Right atrium auricular region (tissue), 2 donors: Measurements from ENCODE around the gene AGBL4. TPM values are rescaled to one million over a fixed set of nuclear protein-coding genes. Genes with fewer than 3 reads are reported as not detected.

Experiments
- DNase-seq: peaks from one replicate; pipeline ENCODE4 v3.0.0-alpha.2; 2019; ENCODE audit warnings: low spot score
- H3K27ac ChIP-seq, 2 donors: fragments of 200-600 bp; sonication (generic); 1 replicate in 1 of 2; 2 replicates in 1 of 2; pipeline ENCODE4 v1.5.1; 2016 to 2019
- H3K27me3 ChIP-seq, 2 donors: fragments of 200-600 bp; sonication (generic); one replicate each; pipeline versions ENCODE4 v1.5.1 to v1.6.0; 2017 to 2019
- H3K36me3 ChIP-seq: fragments of 200-600 bp; sonication (generic); one replicate; pipeline ENCODE4 v1.5.1; 2016
- H3K4me1 ChIP-seq, 2 donors: fragments of 200-600 bp; sonication (generic); one replicate each; pipeline versions ENCODE4 v1.5.1 to v1.6.0; 2017 to 2019
- H3K4me3 ChIP-seq, 2 donors: fragments of 200-600 bp; sonication (generic); 1 replicate in 1 of 2; 2 replicates in 1 of 2; pipeline ENCODE4 v1.5.1; 2017 to 2019; ENCODE audit warnings: mild to moderate bottlenecking in 1 of 2, moderate library complexity in 1 of 2
- H3K9me3 ChIP-seq, 2 donors: fragments of 200-600 bp; sonication (generic); one replicate each; pipeline ENCODE4 v1.5.1; 2019
- total RNA-seq, 2 donors: library from RNA; depleted of rRNA; stranded (reverse); fragments of >200 nt; gene quantifications; one replicate each; pipeline ENCODE4 v1.1.0, GENCODE V29; 2016
- TF ChIP-seq, protein P1 (sequence below), 2 donors: fragments of 200-600 bp; sonication (generic); IDR thresholded peaks; one replicate each; pipeline ENCODE4 v1.5.1; 2019; ENCODE audit warnings: antibody characterized with exemption in 2 of 2

Gene AGBL4
- total RNA-seq, 2 donors from 2014 or later, result 0.94 to 1.7 TPM

DNA sequence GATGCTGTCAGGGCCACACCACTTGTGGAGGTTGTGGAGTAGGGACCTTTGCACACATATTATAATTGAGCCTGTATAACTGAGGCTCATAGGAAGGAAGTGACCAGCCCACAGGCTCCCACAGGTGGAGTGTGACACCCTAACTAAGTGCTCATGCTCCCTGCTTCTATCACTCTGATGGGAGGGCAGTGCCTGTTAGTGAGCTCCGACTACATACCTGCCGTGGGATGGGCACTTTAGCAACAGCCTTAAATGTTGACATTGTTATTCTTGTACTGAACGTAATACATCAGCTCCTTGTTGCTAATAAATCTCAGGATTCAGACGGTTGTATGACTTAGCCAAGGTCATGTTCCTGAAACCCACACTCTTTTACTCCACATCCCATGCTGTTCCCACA, 1305.0 kb downstream of the AGBL4 start:
- TF ChIP-seq, protein P1, sequence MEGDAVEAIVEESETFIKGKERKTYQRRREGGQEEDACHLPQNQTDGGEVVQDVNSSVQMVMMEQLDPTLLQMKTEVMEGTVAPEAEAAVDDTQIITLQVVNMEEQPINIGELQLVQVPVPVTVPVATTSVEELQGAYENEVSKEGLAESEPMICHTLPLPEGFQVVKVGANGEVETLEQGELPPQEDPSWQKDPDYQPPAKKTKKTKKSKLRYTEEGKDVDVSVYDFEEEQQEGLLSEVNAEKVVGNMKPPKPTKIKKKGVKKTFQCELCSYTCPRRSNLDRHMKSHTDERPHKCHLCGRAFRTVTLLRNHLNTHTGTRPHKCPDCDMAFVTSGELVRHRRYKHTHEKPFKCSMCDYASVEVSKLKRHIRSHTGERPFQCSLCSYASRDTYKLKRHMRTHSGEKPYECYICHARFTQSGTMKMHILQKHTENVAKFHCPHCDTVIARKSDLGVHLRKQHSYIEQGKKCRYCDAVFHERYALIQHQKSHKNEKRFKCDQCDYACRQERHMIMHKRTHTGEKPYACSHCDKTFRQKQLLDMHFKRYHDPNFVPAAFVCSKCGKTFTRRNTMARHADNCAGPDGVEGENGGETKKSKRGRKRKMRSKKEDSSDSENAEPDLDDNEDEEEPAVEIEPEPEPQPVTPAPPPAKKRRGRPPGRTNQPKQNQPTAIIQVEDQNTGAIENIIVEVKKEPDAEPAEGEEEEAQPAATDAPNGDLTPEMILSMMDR (IDR thresholded peaks at IDR 0.05), result no peak
- Histone ChIP-seq H3K36me3 (no peaks in the 10 kb centered on the region), H3K4me3 (no peak overlapping the region), H3K27me3 (no peaks in the 10 kb centered on the region), H3K27ac (no peak overlapping the region), H3K4me1 (no peaks in the 10 kb centered on the region), H3K9me3 (no peaks in the 10 kb centered on the region)
- DNase-seq, result no peak

DNA sequence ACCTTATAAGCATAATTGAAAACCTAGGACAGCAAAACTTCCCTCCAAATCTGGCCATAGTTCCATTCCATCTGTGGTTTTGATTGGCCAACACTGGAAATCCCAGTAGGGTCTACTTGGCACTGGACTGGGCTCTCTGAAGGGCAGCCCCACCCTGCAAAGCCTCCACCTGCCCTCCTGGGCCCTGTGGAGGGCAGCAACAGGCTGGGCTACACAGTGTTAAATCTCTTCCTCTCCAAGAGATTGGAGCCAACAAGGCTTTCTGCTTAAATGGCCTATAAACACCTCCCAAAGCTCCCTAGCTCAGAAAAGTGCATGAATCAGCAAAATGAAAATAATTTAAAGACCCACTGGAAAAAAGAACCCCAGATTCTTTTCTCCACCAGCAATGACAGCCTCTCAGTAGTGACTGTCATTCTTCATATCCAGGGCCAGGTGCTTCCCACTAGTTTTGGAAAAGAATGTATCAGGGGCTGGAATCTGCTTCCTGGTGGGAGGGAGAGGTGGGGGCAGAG, 1305.6 kb downstream of the AGBL4 start:
- DNase-seq, result no peak
- no peaks in the 10 kb centered on the region for H3K4me1 ChIP-seq

DNA sequence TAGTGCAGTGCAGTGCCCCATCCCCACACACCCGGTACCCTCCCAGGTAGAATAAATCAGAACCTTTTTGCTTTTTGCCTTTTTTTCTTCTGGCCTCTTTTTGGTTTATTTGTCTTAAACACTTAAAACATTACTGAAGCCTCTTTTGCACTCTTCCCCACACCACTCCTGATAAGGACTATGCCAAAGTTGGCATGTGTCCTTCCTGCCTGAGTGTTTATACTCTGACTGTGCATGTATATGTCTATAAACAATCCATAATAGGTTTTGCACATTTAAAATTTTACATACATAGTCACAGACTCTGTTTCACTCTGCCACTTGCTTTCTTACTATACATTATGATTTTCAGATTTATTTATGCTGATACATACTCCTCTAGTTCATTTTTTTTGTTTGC, 1306.7 kb downstream of the AGBL4 start:
- DNase-seq, result no peak
- no peaks in the 10 kb centered on the region for H3K4me1 ChIP-seq
- no peak overlapping the region for H3K4me3 ChIP-seq
- no peaks in the 10 kb centered on the region for H3K9me3 ChIP-seq
- no peaks in the 10 kb centered on the region for H3K27me3 ChIP-seq
- H3K36me3 ChIP-seq, result no peaks in the 10 kb centered on the region
- H3K27ac ChIP-seq, result no peak overlapping the region
- TF ChIP-seq, protein P1 (IDR thresholded peaks at IDR 0.05), result no peak

More for the DNA sequence above, 1305.6 kb downstream of the AGBL4 start:
- Histone ChIP-seq H3K4me3 (no peak overlapping the region), H3K27me3 (no peaks in the 10 kb centered on the region), H3K36me3 (no peaks in the 10 kb centered on the region), H3K9me3 (no peaks in the 10 kb centered on the region), H3K27ac (no peak overlapping the region)
- TF ChIP-seq, protein P1 (IDR thresholded peaks at IDR 0.05), result no peak

DNA sequence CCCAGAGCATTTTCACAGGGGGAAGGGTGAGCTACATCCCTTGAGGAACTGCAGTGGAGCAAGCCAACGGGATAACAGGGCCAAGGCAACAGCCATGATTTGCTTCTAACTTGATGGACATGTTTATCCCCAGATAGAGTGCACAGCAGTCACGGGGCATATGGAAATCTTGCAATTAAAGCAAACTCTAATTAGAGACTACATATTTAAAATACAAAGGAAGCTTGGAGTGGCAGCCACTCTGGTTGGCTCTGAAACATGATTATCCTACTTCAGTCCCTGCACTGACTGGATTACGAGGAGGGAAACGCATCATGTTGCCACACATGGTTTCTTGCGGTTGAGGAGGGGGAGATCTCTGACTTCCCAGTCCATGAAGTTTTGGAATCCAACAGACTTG, 1307.8 kb downstream of the AGBL4 start:
- TF ChIP-seq, protein P1 (IDR thresholded peaks at IDR 0.05), result no peak
- Histone ChIP-seq H3K27ac (no peak overlapping the region), H3K4me1 (no peaks in the 10 kb centered on the region), H3K4me3 (no peak overlapping the region), H3K36me3 (no peaks in the 10 kb centered on the region), H3K9me3 (no peaks in the 10 kb centered on the region), H3K27me3 (no peaks in the 10 kb centered on the region)
- DNase-seq, result no peak

DNA sequence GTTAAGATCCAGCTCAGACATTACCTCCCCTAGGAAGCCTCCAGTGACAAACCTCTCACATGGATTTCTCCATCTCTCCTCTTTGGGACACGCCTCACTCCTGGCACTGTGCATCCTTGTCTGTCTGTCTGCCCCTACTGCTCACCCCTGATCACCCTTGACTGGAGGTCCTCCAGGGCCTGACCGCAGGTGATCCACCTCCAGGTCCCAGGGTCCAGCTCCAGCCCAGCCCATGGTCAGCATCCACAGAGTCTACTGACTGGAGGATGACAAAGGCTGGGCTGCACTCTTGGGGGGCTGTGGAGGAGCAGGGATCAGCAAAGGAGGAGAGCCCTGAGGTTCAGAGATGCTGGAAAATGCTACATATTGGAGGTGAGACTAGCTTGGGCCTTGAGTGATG, 1312.8 kb downstream of the AGBL4 start:
- Histone ChIP-seq H3K27ac (no peak overlapping the region), H3K27me3 (no peaks in the 10 kb centered on the region), H3K4me1 (no peaks in the 10 kb centered on the region), H3K4me3 (no peak overlapping the region), H3K36me3 (no peaks in the 10 kb centered on the region), H3K9me3 (no peaks in the 10 kb centered on the region)
- TF ChIP-seq, protein P1 (IDR thresholded peaks at IDR 0.05), result no peak
- DNase-seq, result no peak

DNA sequence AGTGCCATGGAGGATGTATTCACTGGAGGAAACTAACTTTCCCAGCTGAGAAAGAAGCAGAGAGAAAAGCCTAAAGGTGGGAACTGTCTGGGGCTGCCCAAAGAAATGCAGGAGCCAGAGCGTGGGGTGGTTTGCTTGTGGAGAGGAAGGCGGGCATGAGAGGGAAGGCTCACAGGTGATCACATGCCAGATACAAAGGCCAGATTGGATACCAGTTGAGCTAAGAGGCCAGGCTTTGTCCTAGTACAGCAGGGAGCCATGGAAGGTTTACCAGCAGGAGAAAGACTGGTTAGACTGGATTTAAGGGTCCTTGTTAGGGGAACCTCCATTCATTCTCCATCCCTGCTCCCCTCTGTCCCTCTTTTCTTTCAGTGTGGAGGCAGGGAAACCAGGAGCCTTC, 1313.4 kb downstream of the AGBL4 start:
- Histone ChIP-seq H3K9me3 (no peaks in the 10 kb centered on the region), H3K4me1 (no peaks in the 10 kb centered on the region), H3K27ac (no peak overlapping the region), H3K4me3 (no peak overlapping the region), H3K27me3 (no peaks in the 10 kb centered on the region), H3K36me3 (no peaks in the 10 kb centered on the region)
- TF ChIP-seq, protein P1 (IDR thresholded peaks at IDR 0.05), result no peak
- no peak for DNase-seq
